LNCAP (cell line): ENCODE measurements around the gene NGFR.

ENCODE experiments used
- CTCF ChIP-seq: fragments of 450-650 bp; IDR thresholded peaks from 2 replicates; pipeline ENCODE4 v1.5.1; 2017; ENCODE audit warnings: mild to moderate bottlenecking

The NGFR gene

GRCh38 chr17:49454050-49454449 is 41.0 kb upstream of the NGFR start:
- no peak for TF ChIP-seq CTCF

- TF ChIP-seq CTCF: no peak
Observed at GRCh38 chr17:49455272-49455861, 39.7 kb upstream of the NGFR start.

GRCh38 chr17:49456183-49456965 is 38.7 kb upstream of the NGFR start:
- TF ChIP-seq CTCF: no peak

- no peak for TF ChIP-seq CTCF
Observed at GRCh38 chr17:49457564-49458535, 37.2 kb upstream of the NGFR start.

- TF ChIP-seq CTCF: no peak
Observed at GRCh38 chr17:49459401-49459984, 35.6 kb upstream of the NGFR start.

- TF ChIP-seq CTCF: no peak
Observed at GRCh38 chr17:49460401-49460800, 34.7 kb upstream of the NGFR start.

GRCh38 chr17:49461580-49461979 is 33.5 kb upstream of the NGFR start:
- no peak for TF ChIP-seq CTCF
